GM21390 (cell line): ENCODE measurements around the gene PRODH.
"Not testable (repeated sequence)": the region's sequence is repeated elsewhere in the genome, so short reads cannot be mapped to it uniquely, and the experiment has no call there.

Experiments used
- ATAC-seq: cut with Tn5 transposase; IDR thresholded peaks from one replicate; pipeline ENCODE4 v1.9.1; 2021; ENCODE audit not compliant: unreplicated experiment

Gene PRODH

DNA sequence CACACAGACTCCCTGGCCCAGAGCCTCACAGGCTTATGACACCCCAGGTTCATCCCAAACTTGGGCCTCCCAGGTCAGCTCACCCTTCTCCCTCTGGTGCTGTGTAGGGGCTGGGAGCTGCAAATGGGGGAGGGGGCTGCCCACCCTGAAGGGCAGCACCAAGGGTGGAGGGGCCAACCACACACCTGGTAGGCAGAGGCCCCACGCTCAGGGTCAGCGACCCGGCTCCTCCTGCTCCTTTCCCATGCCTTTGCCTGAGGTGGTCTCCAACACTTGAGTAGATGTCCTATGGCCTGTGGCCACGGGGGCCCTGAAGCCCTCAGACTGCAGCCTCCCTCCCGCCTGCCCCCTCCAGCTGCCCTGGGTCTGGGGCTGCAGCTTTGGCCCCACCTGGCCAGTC, 26.5 kb downstream of the PRODH start:
- ATAC-seq: no peak

DNA sequence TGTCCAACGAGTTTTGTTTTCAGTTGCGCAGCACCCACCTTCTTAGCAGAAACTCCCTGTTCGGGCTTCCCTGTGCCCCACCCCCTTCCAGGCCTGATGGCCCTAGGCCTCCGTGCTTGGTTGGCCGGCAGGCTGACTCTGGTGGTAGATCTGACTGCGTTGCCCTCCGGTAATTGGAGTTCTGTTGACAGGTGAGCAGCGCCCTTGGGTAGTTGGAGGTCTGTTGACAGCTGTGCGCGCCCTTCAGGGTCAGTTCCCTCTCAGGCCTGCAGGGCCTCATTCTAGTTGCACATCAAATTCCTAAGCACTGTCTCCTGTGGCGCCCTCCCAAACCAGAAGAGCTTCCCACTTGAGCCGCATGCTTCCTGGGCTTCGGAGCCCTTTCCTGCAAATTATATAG, 29.2 kb downstream of the PRODH start:
- ATAC-seq: no peak

DNA sequence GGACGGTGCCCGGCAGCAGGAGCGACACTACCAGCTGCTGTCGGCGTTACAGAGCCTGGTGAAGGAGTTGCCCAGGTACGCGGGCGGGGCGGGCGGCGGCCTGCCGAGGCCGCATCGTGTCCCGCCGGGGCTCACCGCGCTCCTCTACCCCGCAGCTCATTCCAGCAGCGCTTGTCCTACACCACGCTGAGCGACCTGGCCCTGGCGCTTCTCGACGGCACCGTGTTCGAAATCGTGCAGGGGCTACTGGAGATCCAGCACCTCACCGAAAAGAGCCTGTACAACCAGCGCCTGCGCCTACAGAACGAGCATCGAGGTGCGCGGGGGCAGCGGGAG, 29.7 kb downstream of the PRODH start:
- peak; percentile 16 for ATAC-seq

DNA sequence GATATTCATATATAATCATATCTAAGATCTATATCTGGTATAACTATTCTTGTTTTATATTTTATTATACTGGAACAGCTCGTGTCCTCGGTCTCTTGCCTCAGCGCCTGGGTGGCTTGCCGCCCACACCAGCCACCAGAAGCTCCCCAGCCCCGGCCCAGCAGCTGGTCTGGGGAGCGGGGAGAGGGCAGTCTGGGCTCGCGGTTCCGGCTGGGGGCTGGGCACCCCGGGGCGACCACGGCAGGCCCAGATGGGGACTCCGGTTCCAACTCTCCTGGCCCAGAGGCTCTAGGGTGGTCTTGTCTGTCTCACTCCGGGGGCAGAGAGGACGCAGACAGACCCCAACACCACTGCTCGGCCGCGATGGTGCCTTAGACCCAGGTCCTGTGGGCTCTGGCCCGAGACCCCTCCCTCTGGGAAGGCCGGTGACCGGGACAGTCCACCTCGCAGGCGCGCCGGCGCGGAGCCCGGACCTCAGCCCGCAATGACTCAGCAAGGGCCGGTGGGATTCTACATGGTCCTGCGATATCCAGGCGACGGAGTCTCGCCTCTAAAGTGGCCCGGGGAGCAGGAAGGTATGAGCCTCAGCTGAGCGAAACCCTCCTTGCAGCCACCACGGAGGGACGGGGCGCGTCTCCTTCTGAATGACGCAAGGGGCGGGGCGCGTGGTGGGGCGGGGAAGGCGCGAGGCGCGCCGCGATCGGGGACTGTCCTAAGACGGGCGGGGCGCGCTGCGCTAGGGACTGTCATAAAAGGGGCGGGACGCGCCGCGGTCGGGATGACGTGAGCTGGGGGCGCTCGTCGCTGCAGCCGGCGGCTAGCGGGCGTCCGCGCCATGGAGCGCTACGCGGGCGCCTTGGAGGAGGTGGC, 30.3 kb downstream of the PRODH start, which contains the start of gene DGCR6:
DGCR6 (plus strand) TSS at position 781 of the 870 bp plus-strand sequence; CDS start at position 836, 55 bp downstream.
- ATAC-seq: peak; percentile 89

DNA sequence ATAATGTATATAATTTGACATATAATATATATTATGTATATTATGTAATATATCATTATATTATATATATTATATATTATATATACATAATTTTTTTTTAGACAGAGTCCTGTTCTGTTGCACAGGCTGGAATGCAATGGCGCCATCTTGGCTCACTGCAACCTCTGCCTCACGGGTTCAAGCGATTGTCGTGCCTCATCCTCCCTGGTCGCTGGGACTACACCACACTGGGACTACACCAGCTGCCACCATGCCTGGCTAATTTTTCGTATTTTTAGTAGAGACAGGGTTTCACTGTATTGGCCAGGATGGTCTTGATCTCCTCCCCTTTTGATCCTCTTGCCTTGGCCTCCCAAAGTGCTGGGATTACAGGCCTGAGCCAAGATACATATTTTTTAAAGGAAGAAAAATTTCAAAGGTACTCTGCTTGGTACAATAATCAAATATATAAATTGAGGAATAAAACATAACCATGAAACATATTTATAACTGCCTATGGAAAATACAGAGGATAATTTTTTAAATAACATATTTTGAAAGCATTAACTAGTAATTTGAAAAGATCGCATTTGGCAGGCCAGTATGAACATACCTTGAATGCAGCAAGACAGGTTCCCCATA, 39.9 kb downstream of the PRODH start:
- not testable (repeated sequence) for ATAC-seq

DNA sequence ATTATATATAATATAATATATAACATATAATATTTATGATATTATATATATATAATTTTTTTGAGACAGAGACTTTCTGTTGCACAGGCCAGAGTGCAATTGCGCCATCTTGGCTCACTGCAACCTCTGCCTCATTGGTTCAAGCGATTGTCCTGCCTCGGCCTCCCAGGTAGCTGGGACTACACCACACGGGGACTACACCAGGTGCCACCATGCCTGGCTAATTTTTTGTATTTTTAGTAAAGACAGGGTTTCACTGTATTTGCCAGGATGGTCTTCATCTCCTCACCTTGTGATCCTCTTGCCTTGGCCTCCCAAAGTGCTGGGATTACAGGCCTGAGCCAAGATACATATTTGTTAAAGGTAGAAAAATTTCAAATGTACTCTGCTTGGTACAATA, 42.3 kb downstream of the PRODH start:
- ATAC-seq: not testable (repeated sequence)

DNA sequence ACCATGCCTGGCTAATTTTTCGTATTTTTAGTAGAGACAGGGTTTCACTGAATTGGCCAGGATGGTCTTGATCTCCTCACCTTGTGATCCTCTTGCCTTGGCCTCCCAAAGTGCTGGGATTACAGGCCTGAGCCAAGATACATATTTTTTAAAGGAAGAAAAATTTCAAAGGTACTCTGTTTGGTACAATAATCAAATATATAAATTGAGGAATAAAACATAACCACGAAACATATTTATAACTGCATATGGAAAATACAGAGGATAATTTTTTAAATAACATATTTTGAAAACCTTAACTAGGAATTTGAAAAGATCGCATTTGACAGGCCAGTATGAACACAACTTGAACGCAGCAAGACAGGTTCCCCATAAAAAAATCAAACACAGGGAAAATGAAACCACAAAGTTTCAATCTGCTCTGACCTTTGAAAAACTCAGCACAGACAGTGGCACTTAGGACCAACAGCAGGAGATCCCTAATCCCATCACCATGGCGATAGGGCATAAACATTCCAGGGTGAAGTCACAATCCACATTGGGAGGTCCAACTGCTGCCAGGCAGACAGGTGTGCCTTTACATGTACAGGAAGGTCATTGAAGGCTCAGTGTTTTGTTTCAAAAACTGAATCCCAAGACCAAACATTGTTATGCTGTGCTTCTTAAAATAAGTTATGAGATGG, 45.4 kb downstream of the PRODH start:
- not testable (repeated sequence) for ATAC-seq

DNA sequence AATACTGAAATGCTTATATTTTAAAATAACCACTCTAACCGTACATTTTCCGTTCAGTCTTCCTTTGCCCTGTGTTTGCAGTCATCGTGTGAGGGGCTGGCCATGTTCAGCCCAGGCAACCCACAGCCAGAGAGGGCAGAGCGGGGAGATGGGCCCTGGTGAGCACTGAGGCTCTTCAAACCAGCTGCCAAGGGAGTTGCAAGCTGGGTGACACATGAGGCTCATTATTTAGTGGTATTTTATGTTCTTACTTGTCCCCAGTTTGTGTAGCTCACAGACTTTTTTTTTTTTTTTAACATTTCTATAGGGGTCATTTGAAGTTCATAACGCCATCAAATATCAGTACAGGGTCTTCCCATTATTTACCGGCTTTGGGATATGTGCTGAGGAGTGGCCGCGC, 48.0 kb downstream of the PRODH start:
- ATAC-seq: no peak

DNA sequence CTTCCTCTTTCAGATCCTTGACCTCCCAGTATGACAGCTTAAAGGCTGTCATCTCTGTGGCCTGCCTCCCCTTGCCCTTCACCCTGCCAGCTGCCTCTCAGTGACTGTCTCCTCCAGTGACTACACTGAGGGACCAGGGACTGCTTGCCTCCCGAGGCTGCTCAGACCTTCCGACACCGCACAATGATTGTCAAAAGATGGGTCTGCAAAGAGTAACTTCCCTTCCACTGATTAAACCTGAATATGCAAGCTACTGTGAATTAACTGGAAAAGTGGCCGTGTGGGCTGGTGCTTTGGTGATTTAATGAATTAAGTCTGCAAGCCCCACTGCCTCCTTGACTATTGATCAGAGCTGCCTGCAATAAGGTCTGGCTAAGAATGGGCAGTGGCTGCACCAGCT, 51.6 kb downstream of the PRODH start:
- ATAC-seq: not testable (repeated sequence)

DNA sequence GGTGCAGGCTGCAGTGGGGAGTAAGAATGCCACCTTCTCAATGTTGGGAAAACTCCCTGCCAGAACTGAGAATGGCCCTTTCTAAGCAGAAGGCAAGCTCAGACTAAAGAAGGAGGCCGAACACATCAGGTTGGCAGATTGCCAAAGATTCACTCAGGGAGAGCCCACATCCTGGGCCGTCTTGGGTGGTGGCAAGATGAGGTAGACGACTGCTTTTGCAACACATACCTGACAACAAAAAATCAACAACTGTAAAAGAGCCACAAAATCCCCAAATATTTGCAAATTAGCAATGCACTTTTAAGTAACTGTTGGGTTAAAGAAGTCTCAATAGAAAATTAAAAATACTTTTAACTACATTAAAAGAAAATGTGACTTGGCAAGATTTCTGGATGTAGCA, 54.8 kb downstream of the PRODH start:
- ATAC-seq: not testable (repeated sequence)
